ENCODE measurements around the gene RALGPS2. TPM values are rescaled to one million over a fixed set of nuclear protein-coding genes. Genes with fewer than 3 reads are reported as not detected.

Gene RALGPS2
- total RNA-seq, 1 experiment from 2014 or later: 12.7 TPM

DNA sequence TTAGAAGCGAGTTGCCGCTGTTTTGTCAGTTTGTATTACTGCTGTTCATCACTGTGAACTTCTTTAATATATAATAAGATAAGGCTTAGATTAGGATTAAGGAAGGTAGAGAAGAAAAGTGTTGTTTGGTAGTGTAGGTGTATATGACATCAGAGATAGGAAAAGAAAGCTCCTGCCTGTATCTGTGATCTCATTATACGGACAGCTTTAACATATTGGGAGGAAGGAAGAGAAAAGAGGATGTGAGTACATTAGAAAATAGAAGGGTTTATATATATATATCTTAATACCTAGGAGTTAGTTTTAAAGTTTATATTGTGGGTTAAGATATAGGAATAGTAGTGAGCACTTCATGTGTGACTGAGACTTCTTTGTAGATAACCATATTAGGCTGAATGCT is 71.0 kb downstream of the RALGPS2 start:
- Histone ChIP-seq H3K4me3 (ENCODE audit: low read depth, low read length, poor library complexity, severe bottlenecking) (no peak overlapping the region), H3K36me3 (ENCODE audit: insufficient read depth, low read length, poor library complexity, severe bottlenecking) (no peaks in the 10 kb centered on the region), H3K27ac (ENCODE audit: low read depth, low read length, poor library complexity, severe bottlenecking) (no peak overlapping the region), H3K9me3 (ENCODE audit: low read depth, low read length, poor library complexity, severe bottlenecking) (no peaks in the 10 kb centered on the region), H3K4me1 (ENCODE audit: insufficient read depth, low read length, poor library complexity, severe bottlenecking) (no peaks in the 10 kb centered on the region), H3K27me3 (replicated peaks; ENCODE audit: insufficient read depth, low read depth, low read length, poor library complexity) (no peaks in the 10 kb centered on the region)
- DNase-seq (ENCODE audit: low spot score): no peak
- TF ChIP-seq, protein P1, sequence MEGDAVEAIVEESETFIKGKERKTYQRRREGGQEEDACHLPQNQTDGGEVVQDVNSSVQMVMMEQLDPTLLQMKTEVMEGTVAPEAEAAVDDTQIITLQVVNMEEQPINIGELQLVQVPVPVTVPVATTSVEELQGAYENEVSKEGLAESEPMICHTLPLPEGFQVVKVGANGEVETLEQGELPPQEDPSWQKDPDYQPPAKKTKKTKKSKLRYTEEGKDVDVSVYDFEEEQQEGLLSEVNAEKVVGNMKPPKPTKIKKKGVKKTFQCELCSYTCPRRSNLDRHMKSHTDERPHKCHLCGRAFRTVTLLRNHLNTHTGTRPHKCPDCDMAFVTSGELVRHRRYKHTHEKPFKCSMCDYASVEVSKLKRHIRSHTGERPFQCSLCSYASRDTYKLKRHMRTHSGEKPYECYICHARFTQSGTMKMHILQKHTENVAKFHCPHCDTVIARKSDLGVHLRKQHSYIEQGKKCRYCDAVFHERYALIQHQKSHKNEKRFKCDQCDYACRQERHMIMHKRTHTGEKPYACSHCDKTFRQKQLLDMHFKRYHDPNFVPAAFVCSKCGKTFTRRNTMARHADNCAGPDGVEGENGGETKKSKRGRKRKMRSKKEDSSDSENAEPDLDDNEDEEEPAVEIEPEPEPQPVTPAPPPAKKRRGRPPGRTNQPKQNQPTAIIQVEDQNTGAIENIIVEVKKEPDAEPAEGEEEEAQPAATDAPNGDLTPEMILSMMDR (conservative IDR thresholded peaks at IDR 0.05; ENCODE audit: low read depth, low read length): no peak
- TF ChIP-seq EZH2 (IDR thresholded peaks at IDR 0.05; ENCODE audit: borderline replicate concordance, low read depth, low read length, poor library complexity, severe bottlenecking): no peak
- intact Hi-C loops (cut with micrococcal nuclease; ENCODE audit: unreplicated experiment): no loop called here
- BruUV-seq (replicated peaks): no TSS peak
- ChIA-PET POLR2A (ENCODE audit: low non-redundant PET) (no interaction called here), CTCF (no interaction called here)

GRCh38 chr1:178797590-178797989 is 72.5 kb downstream of the RALGPS2 start:
- Histone ChIP-seq H3K9me3 (ENCODE audit: low read depth, low read length, poor library complexity, severe bottlenecking) (no peaks in the 10 kb centered on the region), H3K27ac (ENCODE audit: low read depth, low read length, poor library complexity, severe bottlenecking) (no peak overlapping the region), H3K27me3 (replicated peaks; ENCODE audit: insufficient read depth, low read depth, low read length, poor library complexity) (no peaks in the 10 kb centered on the region), H3K36me3 (ENCODE audit: insufficient read depth, low read length, poor library complexity, severe bottlenecking) (no peaks in the 10 kb centered on the region), H3K4me3 (ENCODE audit: low read depth, low read length, poor library complexity, severe bottlenecking) (no peak overlapping the region), H3K4me1 (ENCODE audit: insufficient read depth, low read length, poor library complexity, severe bottlenecking) (no peaks in the 10 kb centered on the region)
- DNase-seq (ENCODE audit: low spot score): no peak
- no TSS peak for BruUV-seq (replicated peaks)
- POLR2A ChIA-PET (ENCODE audit: low non-redundant PET): interaction anchor here (0.6 kb wide), 1 partner anchor 1552 kb away, joined by 7 read pairs; no protein-coding TSS in a partner anchor
- intact Hi-C loops (cut with micrococcal nuclease; ENCODE audit: unreplicated experiment): no loop called here
- no peak for TF ChIP-seq EZH2 (IDR thresholded peaks at IDR 0.05; ENCODE audit: borderline replicate concordance, low read depth, low read length, poor library complexity, severe bottlenecking)
- TF ChIP-seq, protein P1 (conservative IDR thresholded peaks at IDR 0.05; ENCODE audit: low read depth, low read length): no peak
- CTCF ChIA-PET: no interaction called here

- peak; percentile 32 for DNase-seq (ENCODE audit: low spot score)
- Histone ChIP-seq H3K27me3 (replicated peaks; ENCODE audit: insufficient read depth, low read depth, low read length, poor library complexity) (no peaks in the 10 kb centered on the region), H3K4me3 (ENCODE audit: low read depth, low read length, poor library complexity, severe bottlenecking) (no peak overlapping the region), H3K9me3 (ENCODE audit: low read depth, low read length, poor library complexity, severe bottlenecking) (no peaks in the 10 kb centered on the region), H3K4me1 (ENCODE audit: insufficient read depth, low read length, poor library complexity, severe bottlenecking) (no peaks in the 10 kb centered on the region), H3K27ac (ENCODE audit: low read depth, low read length, poor library complexity, severe bottlenecking) (no peak overlapping the region), H3K36me3 (ENCODE audit: insufficient read depth, low read length, poor library complexity, severe bottlenecking) (no peaks in the 10 kb centered on the region)
- CTCF ChIA-PET: no interaction called here
- no TSS peak for BruUV-seq (replicated peaks)
- POLR2A ChIA-PET (ENCODE audit: low non-redundant PET): interaction anchor here (0.6 kb wide), 1 partner anchor 1552 kb away, joined by 7 read pairs; no protein-coding TSS in a partner anchor
- intact Hi-C loops (cut with micrococcal nuclease; ENCODE audit: unreplicated experiment): no loop called here
- TF ChIP-seq, protein P1 (conservative IDR thresholded peaks at IDR 0.05; ENCODE audit: low read depth, low read length): no peak
- TF ChIP-seq EZH2 (IDR thresholded peaks at IDR 0.05; ENCODE audit: borderline replicate concordance, low read depth, low read length, poor library complexity, severe bottlenecking): no peak
These were observed 73.3 kb downstream of the RALGPS2 start for GRCh38 chr1:178798232-178798861.

Measured in A673 (cell line).